ENCODE data around the gene E2F6. TPM values are rescaled to one million over a fixed set of nuclear protein-coding genes. Genes with fewer than 3 reads are reported as not detected.
A peak's percentile ranks its signal among the peaks of the same experiment; 100 is the strongest.

Gene E2F6
- total RNA-seq, 1 donor from 2014 or later, result 19.4 TPM

- Mint-ChIP-seq H3K27ac (no peak overlapping the region), H3K4me1 (ENCODE audit: unreplicated experiment) (peaks cover 28% of the 10 kb centered on the region), H3K36me3 (peaks cover 13% of the 10 kb centered on the region), H3K9me3 (no peaks in the 10 kb centered on the region), H3K4me3 (no peak overlapping the region), H3K27me3 (no peaks in the 10 kb centered on the region)
- DNase-seq (ENCODE audit: extremely low spot score, unreplicated experiment), result no peak
- no peak for TF ChIP-seq CTCF (conservative IDR thresholded peaks at IDR 0.05)
Measured at GRCh38 chr2:11456251-11456650, 9.7 kb downstream of the E2F6 start.

GRCh38 chr2:11454824-11455223, 11.1 kb downstream of the E2F6 start:
- no peak for TF ChIP-seq CTCF (conservative IDR thresholded peaks at IDR 0.05)
- Mint-ChIP-seq H3K4me3 (no peak overlapping the region), H3K9me3 (no peaks in the 10 kb centered on the region), H3K4me1 (ENCODE audit: unreplicated experiment) (peaks cover 23% of the 10 kb centered on the region), H3K36me3 (peaks cover 10% of the 10 kb centered on the region), H3K27ac (no peak overlapping the region), H3K27me3 (no peaks in the 10 kb centered on the region)
- DNase-seq (ENCODE audit: extremely low spot score, unreplicated experiment), result no peak

GRCh38 chr2:11450791-11451190, 15.2 kb downstream of the E2F6 start:
- H3K4me1 Mint-ChIP-seq (ENCODE audit: unreplicated experiment), result peaks cover 5% of the 10 kb centered on the region
- H3K36me3 Mint-ChIP-seq, result peaks cover 15% of the 10 kb centered on the region
- H3K4me3 Mint-ChIP-seq, result no peak overlapping the region
- H3K27me3 Mint-ChIP-seq, result no peaks in the 10 kb centered on the region
- no peak overlapping the region for H3K27ac Mint-ChIP-seq
- H3K9me3 Mint-ChIP-seq, result no peaks in the 10 kb centered on the region
- no peak for TF ChIP-seq CTCF (conservative IDR thresholded peaks at IDR 0.05)
- no peak for DNase-seq (ENCODE audit: extremely low spot score, unreplicated experiment)

- DNase-seq (ENCODE audit: extremely low spot score, unreplicated experiment), result no peak
- TF ChIP-seq CTCF (conservative IDR thresholded peaks at IDR 0.05), result peak; percentile 94
- H3K27me3 Mint-ChIP-seq, result no peaks in the 10 kb centered on the region
- H3K9me3 Mint-ChIP-seq, result peaks cover 5% of the 10 kb centered on the region
- no peak overlapping the region for H3K4me3 Mint-ChIP-seq
- H3K4me1 Mint-ChIP-seq (ENCODE audit: unreplicated experiment), result peaks cover 3% of the 10 kb centered on the region
- H3K27ac Mint-ChIP-seq, result no peak overlapping the region
- H3K36me3 Mint-ChIP-seq, result peaks cover 31% of the 10 kb centered on the region
Measured at GRCh38 chr2:11446733-11447248, 19.2 kb downstream of the E2F6 start.

- peaks cover 3% of the 10 kb centered on the region for H3K4me1 Mint-ChIP-seq (ENCODE audit: unreplicated experiment)
- TF ChIP-seq CTCF (conservative IDR thresholded peaks at IDR 0.05), result peak; percentile 28
- H3K27me3 Mint-ChIP-seq, result no peaks in the 10 kb centered on the region
- no peak overlapping the region for H3K4me3 Mint-ChIP-seq
- H3K36me3 Mint-ChIP-seq, result peaks cover 41% of the 10 kb centered on the region
- DNase-seq (ENCODE audit: extremely low spot score, unreplicated experiment), result no peak
- H3K27ac Mint-ChIP-seq, result no peak overlapping the region
- H3K9me3 Mint-ChIP-seq, result peaks cover 10% of the 10 kb centered on the region
Measured at GRCh38 chr2:11444737-11445136, 21.2 kb downstream of the E2F6 start.

Measured in type B pancreatic cell (in vitro differentiated cells).